Prostate gland (tissue), 2 donors: Measurements from ENCODE around the gene TMEM62. TPM values are rescaled to one million over a fixed set of nuclear protein-coding genes. Genes with fewer than 3 reads are reported as not detected.

Experiments used
- DNase-seq: peaks from one replicate; pipeline ENCODE4 v3.0.0-alpha.2; 2019; ENCODE audit warnings: low spot score
- H3K27ac ChIP-seq, 2 donors: fragments of 200-600 bp; sonication (generic); 2 replicates each; pipeline ENCODE4 v1.5.1; 2017 to 2019
- H3K27me3 ChIP-seq: fragments of 200-600 bp; sonication (generic); replicated peaks from 2 replicates; pipeline ENCODE4 v1.5.1; 2019; ENCODE audit not compliant: insufficient read depth
- H3K36me3 ChIP-seq, 2 donors: fragments of 200-600 bp; sonication (generic); 1 replicate in 1 of 2; 2 replicates in 1 of 2; pipeline versions ENCODE4 v1.5.1 to v1.8.1; 2017 to 2019
- H3K4me1 ChIP-seq: fragments of 200-600 bp; sonication (generic); replicated peaks from 2 replicates; pipeline ENCODE4 v1.5.1; 2019
- H3K4me3 ChIP-seq, 2 donors: fragments of 200-600 bp; sonication (generic); 2 replicates each; pipeline ENCODE4 v1.5.1; 2017 to 2019
- H3K9me3 ChIP-seq: fragments of 200-600 bp; sonication (generic); 2 replicates; pipeline ENCODE4 v1.5.1; 2017
- POLR2A ChIP-seq: fragments of 450-650 bp; IDR thresholded peaks from one replicate; pipeline ENCODE4 v1.6.1; 2016; ENCODE audit warnings: antibody characterized with exemption, mild to moderate bottlenecking
- POLR2AphosphoS5 ChIP-seq: sonication (generic); formaldehyde crosslinking; IDR thresholded peaks from one replicate; pipeline ENCODE4 v1.6.1; 2017; ENCODE audit warnings: antibody characterized with exemption
- WGBS: methylation state at CpG from one replicate; pipeline ENCODE4 v1.1.5; 2018; 5-methylcytosine and 5-hydroxymethylcytosine counted together
- intact Hi-C: fragments of 100-400 bp; cut with DNase I; formaldehyde crosslinking; loops from one replicate; pipeline ENCODE4 v1.14.2; 2022
- total RNA-seq, 2 donors: library from RNA; depleted of rRNA; stranded (reverse); fragments of >200 nt; gene quantifications; one replicate each; pipeline ENCODE4 v1.1.0, GENCODE V29; 2016
- TF ChIP-seq, protein P1 (sequence below), 4 experiments: fragments of 200-600 bp in 2 of 4; fragments of 450-650 bp in 2 of 4; sonication (generic) in 2 of 4; IDR thresholded peaks; 1 replicate in 3 of 4; 2 replicates in 1 of 4; pipeline ENCODE4 v1.5.1; 2016 to 2019; ENCODE audit warnings: antibody characterized with exemption in 4 of 4, mild to moderate bottlenecking in 2 of 4, moderate library complexity in 2 of 4

TMEM62 gene
- total RNA-seq, 2 donors from 2014 or later: 34.4 to 35.4 TPM

DNA sequence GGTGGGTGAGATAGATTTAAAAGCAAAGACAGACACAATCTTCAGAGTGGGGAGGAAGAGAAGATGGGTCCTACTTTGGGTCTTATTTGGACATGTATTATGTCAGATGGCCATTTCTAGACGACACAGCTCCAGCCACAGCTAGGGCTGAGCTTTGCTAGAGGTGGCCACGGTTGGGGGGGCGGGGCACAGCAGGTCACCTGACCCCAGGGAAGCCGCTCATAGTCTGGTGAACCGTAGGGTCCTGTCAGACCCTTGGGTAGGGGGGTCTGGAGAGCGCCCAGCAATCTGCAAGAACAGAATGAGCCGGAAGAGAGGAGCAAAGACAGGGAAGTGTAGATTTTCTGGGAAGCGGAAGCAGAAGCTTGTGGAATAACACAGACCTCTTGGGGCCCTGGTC, 80.8 kb downstream of the TMEM62 start:
- H3K27me3 ChIP-seq: no peaks in the 10 kb centered on the region
- intact Hi-C loops: no loop called here
- no peak overlapping the region for H3K27ac ChIP-seq
- H3K4me3 ChIP-seq: no peak overlapping the region
- no peaks in the 10 kb centered on the region for H3K9me3 ChIP-seq
- TF ChIP-seq, protein P1, sequence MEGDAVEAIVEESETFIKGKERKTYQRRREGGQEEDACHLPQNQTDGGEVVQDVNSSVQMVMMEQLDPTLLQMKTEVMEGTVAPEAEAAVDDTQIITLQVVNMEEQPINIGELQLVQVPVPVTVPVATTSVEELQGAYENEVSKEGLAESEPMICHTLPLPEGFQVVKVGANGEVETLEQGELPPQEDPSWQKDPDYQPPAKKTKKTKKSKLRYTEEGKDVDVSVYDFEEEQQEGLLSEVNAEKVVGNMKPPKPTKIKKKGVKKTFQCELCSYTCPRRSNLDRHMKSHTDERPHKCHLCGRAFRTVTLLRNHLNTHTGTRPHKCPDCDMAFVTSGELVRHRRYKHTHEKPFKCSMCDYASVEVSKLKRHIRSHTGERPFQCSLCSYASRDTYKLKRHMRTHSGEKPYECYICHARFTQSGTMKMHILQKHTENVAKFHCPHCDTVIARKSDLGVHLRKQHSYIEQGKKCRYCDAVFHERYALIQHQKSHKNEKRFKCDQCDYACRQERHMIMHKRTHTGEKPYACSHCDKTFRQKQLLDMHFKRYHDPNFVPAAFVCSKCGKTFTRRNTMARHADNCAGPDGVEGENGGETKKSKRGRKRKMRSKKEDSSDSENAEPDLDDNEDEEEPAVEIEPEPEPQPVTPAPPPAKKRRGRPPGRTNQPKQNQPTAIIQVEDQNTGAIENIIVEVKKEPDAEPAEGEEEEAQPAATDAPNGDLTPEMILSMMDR (IDR thresholded peaks at IDR 0.05): no peak
- no peak for TF ChIP-seq POLR2AphosphoS5
- no peaks in the 10 kb centered on the region for H3K36me3 ChIP-seq
- 70% methylated on average over 8 of the region's 8 CpGs for WGBS
- no peaks in the 10 kb centered on the region for H3K4me1 ChIP-seq
- DNase-seq: no peak

DNA sequence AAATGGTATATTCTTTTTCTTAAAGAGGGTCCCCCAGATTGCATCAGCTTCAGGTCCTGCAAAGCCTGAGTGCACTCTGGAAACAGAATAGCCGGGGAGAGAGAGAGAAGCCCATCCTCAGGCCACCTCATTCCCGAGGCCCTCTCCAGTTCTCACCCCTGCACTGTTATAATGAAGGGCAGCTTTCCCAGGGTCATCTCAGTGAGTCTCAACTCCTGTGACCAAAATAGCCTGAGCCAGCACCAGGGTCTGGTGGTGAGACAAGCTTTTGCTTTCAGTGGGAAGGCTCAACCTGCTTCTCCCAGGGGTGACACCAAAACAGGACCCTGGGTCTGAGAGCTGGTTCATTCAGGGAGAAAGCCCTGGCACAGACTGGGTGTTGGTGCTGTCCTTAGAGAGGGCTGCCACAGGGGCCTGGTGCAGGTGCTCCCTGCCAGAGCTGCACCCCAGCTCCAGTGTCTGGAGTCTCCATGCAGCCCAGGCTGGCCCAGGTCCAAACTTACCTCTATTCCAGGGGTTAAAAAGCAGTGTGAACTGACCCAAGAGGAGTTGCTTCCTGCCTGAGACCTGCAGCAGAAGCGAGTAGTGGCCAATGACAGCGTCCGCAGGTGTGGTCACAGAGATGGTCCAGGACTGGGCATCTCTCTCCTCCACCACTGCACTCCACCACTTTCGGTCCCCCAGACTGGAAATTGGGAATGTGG, 81.4 kb downstream of the TMEM62 start:
- no peak overlapping the region for H3K27ac ChIP-seq
- no peak for DNase-seq
- TF ChIP-seq POLR2AphosphoS5 (no peak), POLR2A (no peak)
- TF ChIP-seq, protein P1 (IDR thresholded peaks at IDR 0.05): no peak
- WGBS: 93% methylated on average over 6 of the region's 6 CpGs
- intact Hi-C loops: no loop called here
- no peak overlapping the region for H3K4me3 ChIP-seq
- no peaks in the 10 kb centered on the region for H3K9me3 ChIP-seq
- no peaks in the 10 kb centered on the region for H3K27me3 ChIP-seq
- no peaks in the 10 kb centered on the region for H3K36me3 ChIP-seq
- no peaks in the 10 kb centered on the region for H3K4me1 ChIP-seq

GRCh38 chr15:43215961-43216360, 82.6 kb downstream of the TMEM62 start:
- intact Hi-C loops: no loop called here
- Histone ChIP-seq H3K9me3 (no peaks in the 10 kb centered on the region), H3K27ac (no peak overlapping the region), H3K27me3 (no peaks in the 10 kb centered on the region), H3K36me3 (no peaks in the 10 kb centered on the region), H3K4me1 (no peaks in the 10 kb centered on the region), H3K4me3 (no peak overlapping the region)
- DNase-seq: no peak
- TF ChIP-seq POLR2A (no peak), POLR2AphosphoS5 (no peak)
- TF ChIP-seq, protein P1 (IDR thresholded peaks at IDR 0.05): no peak
- 73% methylated on average over 7 of the region's 7 CpGs for WGBS

DNA sequence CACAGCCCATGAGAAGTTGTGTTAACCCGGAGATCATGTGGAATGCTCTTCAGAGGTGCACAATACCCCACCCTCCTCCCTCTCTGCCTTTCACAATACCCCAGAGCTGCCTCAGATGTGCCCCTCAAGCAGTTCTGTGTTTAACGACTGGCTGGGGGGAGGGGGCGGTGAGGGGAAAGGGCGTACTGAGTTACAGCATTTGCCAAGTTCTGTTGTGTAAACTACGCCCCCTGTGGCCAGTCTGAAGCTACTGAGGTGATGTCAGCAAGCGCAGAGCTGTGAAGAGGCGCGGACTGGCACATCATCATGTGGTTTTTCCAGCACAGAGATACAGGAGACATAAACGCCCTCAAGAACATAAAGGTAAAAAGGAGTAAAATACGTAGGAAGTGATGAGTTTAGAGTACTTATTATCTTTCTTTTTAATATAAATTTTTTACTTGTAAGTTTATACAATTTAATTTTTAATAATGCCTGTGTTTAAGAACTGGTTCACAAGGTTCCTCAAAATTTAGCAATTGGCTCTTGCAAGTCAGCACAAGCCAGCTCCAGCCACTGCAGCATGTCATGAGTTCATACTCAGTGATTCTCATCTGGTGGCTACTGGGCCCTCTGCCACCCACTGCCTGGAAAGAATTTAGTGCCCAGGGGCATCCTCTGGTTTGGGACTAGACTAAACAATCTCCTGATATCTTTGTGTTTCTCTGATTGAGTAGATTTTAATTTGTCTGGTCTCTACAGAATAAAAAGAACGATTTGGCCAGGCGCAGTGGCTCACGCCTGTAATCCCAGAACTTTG, 85.7 kb downstream of the TMEM62 start:
- Histone ChIP-seq H3K9me3 (no peaks in the 10 kb centered on the region), H3K36me3 (no peaks in the 10 kb centered on the region), H3K27me3 (no peaks in the 10 kb centered on the region), H3K27ac (no peak overlapping the region), H3K4me1 (no peaks in the 10 kb centered on the region), H3K4me3 (no peak overlapping the region)
- peak; percentile 77 for DNase-seq
- WGBS: 27% methylated on average over 13 of the region's 13 CpGs
- TF ChIP-seq POLR2AphosphoS5 (peak; percentile 63), POLR2A (no peak)
- TF ChIP-seq, protein P1 (IDR thresholded peaks at IDR 0.05): peak in 1 of 4 experiments; percentile 33
- intact Hi-C loops: no loop called here
